ENCODE data around the gene SLC6A16. TPM values are rescaled to one million over a fixed set of nuclear protein-coding genes. Genes with fewer than 3 reads are reported as not detected.

SLC6A16 gene
- total RNA-seq, 1 donor from 2014 or later = 5.0 TPM

- TF ChIP-seq EZH2 (IDR thresholded peaks at IDR 0.05) (no peak), EZH2phosphoT487 (IDR thresholded peaks at IDR 0.05) (no peak)
- TF ChIP-seq, protein P1, sequence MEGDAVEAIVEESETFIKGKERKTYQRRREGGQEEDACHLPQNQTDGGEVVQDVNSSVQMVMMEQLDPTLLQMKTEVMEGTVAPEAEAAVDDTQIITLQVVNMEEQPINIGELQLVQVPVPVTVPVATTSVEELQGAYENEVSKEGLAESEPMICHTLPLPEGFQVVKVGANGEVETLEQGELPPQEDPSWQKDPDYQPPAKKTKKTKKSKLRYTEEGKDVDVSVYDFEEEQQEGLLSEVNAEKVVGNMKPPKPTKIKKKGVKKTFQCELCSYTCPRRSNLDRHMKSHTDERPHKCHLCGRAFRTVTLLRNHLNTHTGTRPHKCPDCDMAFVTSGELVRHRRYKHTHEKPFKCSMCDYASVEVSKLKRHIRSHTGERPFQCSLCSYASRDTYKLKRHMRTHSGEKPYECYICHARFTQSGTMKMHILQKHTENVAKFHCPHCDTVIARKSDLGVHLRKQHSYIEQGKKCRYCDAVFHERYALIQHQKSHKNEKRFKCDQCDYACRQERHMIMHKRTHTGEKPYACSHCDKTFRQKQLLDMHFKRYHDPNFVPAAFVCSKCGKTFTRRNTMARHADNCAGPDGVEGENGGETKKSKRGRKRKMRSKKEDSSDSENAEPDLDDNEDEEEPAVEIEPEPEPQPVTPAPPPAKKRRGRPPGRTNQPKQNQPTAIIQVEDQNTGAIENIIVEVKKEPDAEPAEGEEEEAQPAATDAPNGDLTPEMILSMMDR (IDR thresholded peaks at IDR 0.05) = no peak
- Histone ChIP-seq H3K4me3 (no peak overlapping the region), H3K79me2 (ENCODE audit: low read depth) (peaks cover 11% of the 10 kb centered on the region), H2AFZ (replicated peaks) (no peak overlapping the region), H3K9me3 (ENCODE audit: low read depth) (no peaks in the 10 kb centered on the region), H3K9ac (no peak overlapping the region), H3K4me1 (no peaks in the 10 kb centered on the region), H3F3A (ENCODE audit: low read depth) (peaks cover 74% of the 10 kb centered on the region), H4K20me1 (ENCODE audit: low read depth) (peaks cover 78% of the 10 kb centered on the region), H3K36me3 (peaks cover 6% of the 10 kb centered on the region), H3K27me3 (no peaks in the 10 kb centered on the region), H3K4me2 (no peak overlapping the region), H3K27ac (no peak overlapping the region)
- peaks cover 13% of the 10 kb centered on the region for H3K27me3 Mint-ChIP-seq (ENCODE audit: insufficient read depth, low read depth)
- peaks cover 49% of the 10 kb centered on the region for H3K4me1 Mint-ChIP-seq
- H3K4me3 Mint-ChIP-seq = no peak overlapping the region
- peaks cover 48% of the 10 kb centered on the region for H3K36me3 Mint-ChIP-seq
- no peak overlapping the region for H3K27ac Mint-ChIP-seq
- no peak for DNase-seq (ENCODE audit: low spot score)
- H3K9me3 Mint-ChIP-seq = no peaks in the 10 kb centered on the region
Observed at GRCh38 chr19:49340865-49341718, 16.1 kb upstream of the SLC6A16 start.

DNA sequence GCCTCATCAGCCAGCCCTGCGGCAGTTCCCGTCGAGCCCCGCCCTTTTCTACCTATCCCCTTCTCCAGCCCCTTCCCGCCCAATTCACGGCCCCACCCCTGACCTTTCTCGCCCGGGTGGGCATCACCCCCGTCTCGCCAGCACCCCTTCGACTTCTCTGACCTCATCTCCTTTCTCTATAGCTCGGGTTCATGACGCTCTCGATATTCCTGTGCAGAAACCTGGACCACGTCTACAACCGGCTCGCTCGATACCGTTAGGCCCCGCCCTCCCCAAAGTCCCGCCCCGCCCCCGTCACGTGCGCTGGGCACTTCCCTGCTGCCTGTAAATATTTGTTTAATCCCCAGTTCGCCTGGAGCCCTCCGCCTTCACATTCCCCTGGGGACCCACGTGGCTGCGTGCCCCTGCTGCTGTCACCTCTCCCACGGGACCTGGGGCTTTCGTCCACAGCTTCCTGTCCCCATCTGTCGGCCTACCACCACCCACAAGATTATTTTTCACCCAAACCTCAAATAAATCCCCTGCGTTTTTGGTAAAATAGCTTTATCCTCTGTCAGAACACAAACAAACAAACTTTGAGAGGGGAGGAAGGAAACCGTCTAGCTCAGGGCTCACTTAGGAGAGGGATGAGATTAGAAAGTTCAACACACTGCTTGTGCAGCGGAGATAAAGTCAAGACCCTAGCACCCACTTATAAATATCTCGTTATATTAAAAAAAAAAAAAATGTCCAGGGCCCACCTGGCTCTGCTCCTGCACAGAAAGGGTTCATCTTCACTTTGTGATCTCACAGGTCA lies 15.3 kb upstream of the SLC6A16 start:
- Mint-ChIP-seq H3K36me3 (peaks cover 47% of the 10 kb centered on the region), H3K4me1 (peaks cover 45% of the 10 kb centered on the region), H3K9me3 (no peaks in the 10 kb centered on the region), H3K27ac (no peak overlapping the region), H3K4me3 (peak overlapping the region; percentile 25), H3K27me3 (ENCODE audit: insufficient read depth, low read depth) (peaks cover 11% of the 10 kb centered on the region)
- peak; percentile 52 for DNase-seq (ENCODE audit: low spot score)
- Histone ChIP-seq H3K27ac (no peak overlapping the region), H3F3A (ENCODE audit: low read depth) (peaks cover 66% of the 10 kb centered on the region), H3K36me3 (peaks cover 6% of the 10 kb centered on the region), H3K79me2 (ENCODE audit: low read depth) (peaks cover 5% of the 10 kb centered on the region), H3K9me3 (ENCODE audit: low read depth) (no peaks in the 10 kb centered on the region), H3K27me3 (no peaks in the 10 kb centered on the region), H3K4me3 (no peak overlapping the region), H4K20me1 (ENCODE audit: low read depth) (peaks cover 73% of the 10 kb centered on the region), H3K9ac (no peak overlapping the region), H2AFZ (replicated peaks) (no peak overlapping the region), H3K4me1 (no peaks in the 10 kb centered on the region), H3K4me2 (no peak overlapping the region)
- TF ChIP-seq, protein P1 (IDR thresholded peaks at IDR 0.05) = no peak
- TF ChIP-seq EZH2 (IDR thresholded peaks at IDR 0.05) (no peak), EZH2phosphoT487 (IDR thresholded peaks at IDR 0.05) (no peak)

DNA sequence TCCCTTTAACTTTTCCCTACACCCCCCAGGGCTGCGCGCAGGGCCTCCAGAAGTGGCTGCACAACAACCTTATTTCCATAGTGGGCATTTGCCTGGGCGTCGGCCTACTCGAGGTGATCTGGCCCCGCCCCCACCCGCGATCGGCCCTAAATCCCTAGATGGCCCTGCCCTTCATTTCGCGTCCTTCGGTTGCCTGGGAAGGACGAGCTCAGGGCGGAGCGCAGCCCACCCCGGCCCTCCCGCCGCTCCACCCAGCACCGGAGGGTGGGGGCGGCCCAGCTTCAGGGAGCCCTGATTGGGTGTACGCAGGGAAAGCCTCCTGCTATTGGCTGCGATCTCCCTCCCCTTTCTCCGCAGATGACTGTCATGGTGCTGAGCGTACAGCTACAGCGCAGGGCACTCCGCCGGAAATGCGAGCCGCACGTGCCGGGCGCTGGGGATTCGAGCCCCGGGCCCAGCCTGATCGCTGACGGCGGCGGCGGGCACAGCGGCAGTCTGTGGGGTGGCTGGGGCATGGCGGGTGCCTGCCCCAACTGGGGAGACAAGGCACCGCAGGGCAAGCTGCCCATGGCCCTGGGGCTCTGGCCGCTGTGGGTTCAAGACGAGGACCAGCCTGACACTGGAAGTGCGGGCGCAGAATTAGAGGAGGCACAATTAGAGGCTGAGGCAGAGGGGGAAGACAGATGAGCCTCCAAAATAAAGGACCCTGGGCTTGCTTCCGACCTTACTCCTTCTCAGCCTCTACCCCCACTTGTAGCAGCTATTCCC lies 14.5 kb upstream of the SLC6A16 start:
- no peak overlapping the region for H3K9ac ChIP-seq
- Mint-ChIP-seq H3K27ac (no peak overlapping the region), H3K36me3 (peaks cover 42% of the 10 kb centered on the region), H3K4me1 (peaks cover 37% of the 10 kb centered on the region), H3K9me3 (no peaks in the 10 kb centered on the region), H3K4me3 (peak overlapping the region; percentile 76), H3K27me3 (ENCODE audit: insufficient read depth, low read depth) (peaks cover 11% of the 10 kb centered on the region)
- TF ChIP-seq, protein P1 (IDR thresholded peaks at IDR 0.05) = no peak
- TF ChIP-seq EZH2phosphoT487 (IDR thresholded peaks at IDR 0.05) (no peak), EZH2 (IDR thresholded peaks at IDR 0.05) (no peak)
- no peaks in the 10 kb centered on the region for H3K4me1 ChIP-seq
- no peaks in the 10 kb centered on the region for H3K27me3 ChIP-seq
- H3K4me2 ChIP-seq = peak overlapping the region; percentile 73
- peak overlapping the region; percentile 18 for H3K27ac ChIP-seq
- peaks cover 6% of the 10 kb centered on the region for H3K36me3 ChIP-seq
- H4K20me1 ChIP-seq (ENCODE audit: low read depth) = peaks cover 65% of the 10 kb centered on the region
- peak overlapping the region; percentile 39 for H3K4me3 ChIP-seq
- H2AFZ ChIP-seq (replicated peaks) = no peak overlapping the region
- H3K9me3 ChIP-seq (ENCODE audit: low read depth) = no peaks in the 10 kb centered on the region
- peak; percentile 97 for DNase-seq (ENCODE audit: low spot score)
- H3K79me2 ChIP-seq (ENCODE audit: low read depth) = no peaks in the 10 kb centered on the region
- H3F3A ChIP-seq (ENCODE audit: low read depth) = peaks cover 58% of the 10 kb centered on the region

Measured in neural progenitor cell (in vitro differentiated cells).